Gastroesophageal sphincter (tissue), 4 donors: Measurements from ENCODE around the gene MEN1. TPM values are rescaled to one million over a fixed set of nuclear protein-coding genes. Genes with fewer than 3 reads are reported as not detected.
"Not testable (repeated sequence)": the region's sequence is repeated elsewhere in the genome, so short reads cannot be mapped to it uniquely, and the experiment has no call there.

Source experiments
- ATAC-seq: fragments of 150-250 bp; one replicate; pipeline ENCODE4 v1.9.1; 2016; ENCODE audit warnings: mild to moderate bottlenecking, moderate library complexity
- H3K27ac ChIP-seq, 4 donors: fragments of 200-600 bp; sonication (generic) in 3 of 4; 1 replicate in 3 of 4; 2 replicates in 1 of 4; pipeline ENCODE4 v1.5.1; 2016 to 2019
- H3K27me3 ChIP-seq: fragments of 200-600 bp; sonication (generic); one replicate; pipeline ENCODE4 v1.5.1; 2019
- H3K36me3 ChIP-seq, 2 donors: fragments of 200-600 bp; sonication (generic); one replicate each; pipeline ENCODE4 v1.5.1; 2019; ENCODE audit warnings: control low read depth in 1 of 2
- H3K4me1 ChIP-seq, 3 donors: fragments of 200-600 bp; sonication (generic); 1 replicate in 2 of 3; 2 replicates in 1 of 3; pipeline ENCODE4 v1.5.1; 2016 to 2019; ENCODE audit warnings: control low read depth in 2 of 3
- H3K4me3 ChIP-seq, 2 donors: fragments of 200-600 bp; sonication (generic); one replicate each; pipeline ENCODE4 v1.5.1; 2019; ENCODE audit warnings: mild to moderate bottlenecking in 1 of 2, moderate library complexity in 1 of 2
- H3K9me3 ChIP-seq, 3 donors: fragments of 200-600 bp; sonication (generic); one replicate each; pipeline ENCODE4 v1.5.1; 2017 to 2019; ENCODE audit warnings: control low read depth in 2 of 3
- CTCF ChIP-seq, 4 experiments: fragments of 200-600 bp in 2 of 4; fragments of 450-650 bp in 2 of 4; sonication (generic) in 1 of 4; IDR thresholded peaks; one replicate each; pipeline ENCODE4 v1.5.1; 2017 to 2019; ENCODE audit warnings: antibody characterized with exemption in 4 of 4, mild to moderate bottlenecking in 2 of 4, moderate library complexity in 2 of 4
- EP300 ChIP-seq: sonication (generic); formaldehyde crosslinking; IDR thresholded peaks from one replicate; pipeline ENCODE4 v1.6.1; 2017; ENCODE audit warnings: antibody characterized with exemption, mild to moderate bottlenecking
- POLR2A ChIP-seq, 2 donors: fragments of 450-650 bp; IDR thresholded peaks; one replicate each; pipeline ENCODE4 v1.6.1; 2017; ENCODE audit warnings: antibody characterized with exemption in 2 of 2, mild to moderate bottlenecking in 2 of 2, moderate library complexity in 1 of 2
- POLR2AphosphoS5 ChIP-seq: sonication (generic); formaldehyde crosslinking; IDR thresholded peaks from one replicate; pipeline ENCODE4 v1.6.1; 2017; ENCODE audit warnings: antibody characterized with exemption
- WGBS, 2 donors: methylation state at CpG; one replicate each; pipeline ENCODE4 v1.1.5; 2018; ENCODE audit warnings: low coverage in 1 of 2; 5-methylcytosine and 5-hydroxymethylcytosine counted together
- total RNA-seq, 4 donors: library from RNA; depleted of rRNA; stranded (reverse); fragments of >200 nt; gene quantifications; one replicate each; pipeline ENCODE4 v1.1.0, GENCODE V29; 2016

The MEN1 gene
- total RNA-seq, 4 donors from 2014 or later: 7.1 to 20.9 (median 11.6) TPM

- Histone ChIP-seq H3K27me3 (peaks cover 9% of the 10 kb centered on the region), H3K4me3 (no peak overlapping the region), H3K36me3 (no peaks in the 10 kb centered on the region), H3K27ac (no peak overlapping the region), H3K4me1 (no peaks in the 10 kb centered on the region), H3K9me3 (no peaks in the 10 kb centered on the region)
- no peak for ATAC-seq
- 52 to 56% methylated on average over 7 to 11 of the region's 11 CpGs for WGBS, 2 donors
- TF ChIP-seq POLR2A (IDR thresholded peaks at IDR 0.05) (no peak), CTCF (IDR thresholded peaks at IDR 0.05) (no peak)
Measured at GRCh38 chr11:64823568-64824119, 13.3 kb upstream of the MEN1 start.

- WGBS, 2 donors: 64 to 90% methylated on average over 2 to 3 of the region's 3 CpGs
- H3K4me1 ChIP-seq: no peaks in the 10 kb centered on the region
Measured at GRCh38 chr11:64817476-64817875, 7.1 kb upstream of the MEN1 start.

GRCh38 chr11:64815433-64815832, 5.1 kb upstream of the MEN1 start:
- H3K27me3 ChIP-seq, H3K27ac ChIP-seq, H3K4me1 ChIP-seq, H3K9me3 ChIP-seq, ATAC-seq, H3K4me3 ChIP-seq, H3K36me3 ChIP-seq: not testable (repeated sequence)
- 80% methylated on average over 5 of the region's 5 CpGs; no CpG with 5 or more reads in 1 of the 2 donors for WGBS, 2 donors

More at GRCh38 chr11:64817476-64817875, 7.1 kb upstream of the MEN1 start:
- ATAC-seq: no peak
- no peaks in the 10 kb centered on the region for H3K36me3 ChIP-seq
- H3K9me3 ChIP-seq: no peaks in the 10 kb centered on the region
- H3K27me3 ChIP-seq: no peaks in the 10 kb centered on the region
- no peak for TF ChIP-seq CTCF (IDR thresholded peaks at IDR 0.05)
- TF ChIP-seq POLR2AphosphoS5: no peak
- TF ChIP-seq EP300: no peak
- TF ChIP-seq POLR2A (IDR thresholded peaks at IDR 0.05): no peak
- no peak overlapping the region for H3K4me3 ChIP-seq
- H3K27ac ChIP-seq: no peak overlapping the region

- no peak overlapping the region for H3K27ac ChIP-seq
- H3K36me3 ChIP-seq: no peaks in the 10 kb centered on the region
- no peak for ATAC-seq
- peaks cover 0 to 8% (median 2%) of the 10 kb centered on the region in 3 donors for H3K4me1 ChIP-seq
- 57 to 100% methylated on average over 1 to 7 of the region's 7 CpGs for WGBS, 2 donors
- no peaks in the 10 kb centered on the region for H3K9me3 ChIP-seq
- H3K4me3 ChIP-seq: no peak overlapping the region
- no peaks in the 10 kb centered on the region for H3K27me3 ChIP-seq
- no peak for TF ChIP-seq POLR2AphosphoS5
- no peak for TF ChIP-seq EP300
- no peak for TF ChIP-seq CTCF (IDR thresholded peaks at IDR 0.05)
- TF ChIP-seq POLR2A (IDR thresholded peaks at IDR 0.05): no peak
Measured at GRCh38 chr11:64814712-64815187, 4.4 kb upstream of the MEN1 start.

GRCh38 chr11:64813826-64814225, 3.5 kb upstream of the MEN1 start:
- peaks cover 0 to 17% (median 10%) of the 10 kb centered on the region in 3 donors for H3K4me1 ChIP-seq
- H3K9me3 ChIP-seq: no peaks in the 10 kb centered on the region
- no peak overlapping the region for H3K27ac ChIP-seq
- no peak for TF ChIP-seq POLR2AphosphoS5
- no peak for TF ChIP-seq EP300
- TF ChIP-seq CTCF (IDR thresholded peaks at IDR 0.05): no peak
- TF ChIP-seq POLR2A (IDR thresholded peaks at IDR 0.05): no peak
- 78 to 84% methylated on average over 5 of the region's 5 CpGs for WGBS, 2 donors
- H3K4me3 ChIP-seq: no peak overlapping the region
- no peaks in the 10 kb centered on the region for H3K36me3 ChIP-seq
- no peaks in the 10 kb centered on the region for H3K27me3 ChIP-seq
- no peak for ATAC-seq
